Natural killer cell treated with Interleukin-12 subunit alpha and Interleukin-12 subunit beta and Interleukin-15 and Interleukin-18, amount 100 ng/mL, for 72 hours (primary cell): ENCODE measurements around the gene GALNT18. TPM values are rescaled to one million over a fixed set of nuclear protein-coding genes. Genes with fewer than 3 reads are reported as not detected.

ENCODE experiments used
- ATAC-seq, 2 donors: fragments of 150-1000 bp; cut with Tn5 transposase in 1 of 2; sonication (Bioruptor Pico), chemical (Tn5 transposase) in 1 of 2; 2 replicates each; pipeline ENCODE4 v1.10.0; 2021
- DNase-seq: peaks from one replicate; pipeline ENCODE4 v3.0.0; 2022; ENCODE audit warnings: low spot score
- H3K27ac Mint-ChIP-seq, 2 donors: 1 replicate in 1 of 2; 2 replicates in 1 of 2; pipeline ENCODE4 v1.8.0; 2022; ENCODE audit warnings: mixed read lengths in 2 of 2, mild to moderate bottlenecking in 1 of 2, moderate library complexity in 1 of 2
- H3K27me3 Mint-ChIP-seq, 2 donors: 1 replicate in 1 of 2; 2 replicates in 1 of 2; pipeline ENCODE4 v1.8.0; 2022; ENCODE audit warnings: mixed read lengths in 2 of 2
- H3K36me3 Mint-ChIP-seq: one replicate; pipeline ENCODE4 v1.8.0; 2022; ENCODE audit warnings: mixed read lengths
- H3K4me1 Mint-ChIP-seq, 2 donors: 1 replicate in 1 of 2; 2 replicates in 1 of 2; pipeline ENCODE4 v1.8.0; 2022; ENCODE audit warnings: low read depth in 2 of 2, mixed read lengths in 2 of 2, mild to moderate bottlenecking in 1 of 2
- H3K4me3 Mint-ChIP-seq: one replicate; pipeline ENCODE4 v1.8.0; 2022; ENCODE audit warnings: mixed read lengths
- H3K9me3 Mint-ChIP-seq: 2 replicates; pipeline ENCODE4 v1.8.0; 2022; ENCODE audit warnings: mixed read lengths
- total RNA-seq, 2 donors: library from RNA; stranded (reverse); gene quantifications; one replicate each; pipeline ENCODE4 v1.2.3, GENCODE V29; 2022

The GALNT18 gene
- total RNA-seq, 2 donors from 2014 or later, result 0.29 to 0.73 TPM

GRCh38 chr11:11513422-11513821, 108.4 kb downstream of the GALNT18 start:
- no peak overlapping the region for H3K27ac Mint-ChIP-seq
- DNase-seq, result no peak
- H3K9me3 Mint-ChIP-seq, result no peaks in the 10 kb centered on the region
- peaks cover 0 to 2% of the 10 kb centered on the region in 2 donors for H3K27me3 Mint-ChIP-seq
- no peak overlapping the region for H3K4me3 Mint-ChIP-seq
- no peaks in the 10 kb centered on the region for H3K36me3 Mint-ChIP-seq
- H3K4me1 Mint-ChIP-seq, result no peaks in the 10 kb centered on the region
- ATAC-seq, result no peak

GRCh38 chr11:11512929-11513328, 108.9 kb downstream of the GALNT18 start:
- ATAC-seq, result no peak
- no peak overlapping the region for H3K27ac Mint-ChIP-seq
- H3K36me3 Mint-ChIP-seq, result no peaks in the 10 kb centered on the region
- H3K9me3 Mint-ChIP-seq, result no peaks in the 10 kb centered on the region
- H3K4me3 Mint-ChIP-seq, result no peak overlapping the region
- peaks cover 2 to 5% of the 10 kb centered on the region in 2 donors for H3K27me3 Mint-ChIP-seq
- no peak for DNase-seq
- no peaks in the 10 kb centered on the region for H3K4me1 Mint-ChIP-seq

- H3K4me3 Mint-ChIP-seq, result no peak overlapping the region
- H3K27ac Mint-ChIP-seq, result no peak overlapping the region
- no peaks in the 10 kb centered on the region for H3K36me3 Mint-ChIP-seq
- no peaks in the 10 kb centered on the region for H3K9me3 Mint-ChIP-seq
- ATAC-seq (no peak), DNase-seq (no peak)
- no peaks in the 10 kb centered on the region for H3K4me1 Mint-ChIP-seq
- peaks cover 5 to 6% of the 10 kb centered on the region in 2 donors for H3K27me3 Mint-ChIP-seq
Observed at GRCh38 chr11:11512502-11512901, 109.3 kb downstream of the GALNT18 start.

- Mint-ChIP-seq H3K36me3 (no peaks in the 10 kb centered on the region), H3K27ac (no peak overlapping the region), H3K27me3 (peaks cover 5 to 11% of the 10 kb centered on the region in 2 donors), H3K4me3 (no peak overlapping the region), H3K4me1 (no peaks in the 10 kb centered on the region), H3K9me3 (no peaks in the 10 kb centered on the region)
- ATAC-seq, result no peak
- DNase-seq, result no peak
Observed at GRCh38 chr11:11512090-11512489, 109.7 kb downstream of the GALNT18 start.

GRCh38 chr11:11510939-11511338, 110.9 kb downstream of the GALNT18 start:
- Mint-ChIP-seq H3K4me3 (no peak overlapping the region), H3K27ac (no peak overlapping the region), H3K27me3 (peaks cover 5 to 11% of the 10 kb centered on the region in 2 donors), H3K36me3 (no peaks in the 10 kb centered on the region), H3K9me3 (no peaks in the 10 kb centered on the region), H3K4me1 (no peaks in the 10 kb centered on the region)
- DNase-seq (no peak), ATAC-seq (no peak)

- Mint-ChIP-seq H3K4me3 (no peak overlapping the region), H3K27me3 (peaks cover 5 to 11% of the 10 kb centered on the region in 2 donors), H3K9me3 (no peaks in the 10 kb centered on the region), H3K27ac (no peak overlapping the region), H3K36me3 (no peaks in the 10 kb centered on the region), H3K4me1 (no peaks in the 10 kb centered on the region)
- DNase-seq (no peak), ATAC-seq (no peak)
Observed at GRCh38 chr11:11505692-11506091, 116.1 kb downstream of the GALNT18 start.

- no peak for ATAC-seq
- Mint-ChIP-seq H3K27me3 (peaks cover 5 to 11% of the 10 kb centered on the region in 2 donors), H3K4me3 (no peak overlapping the region), H3K27ac (no peak overlapping the region), H3K36me3 (no peaks in the 10 kb centered on the region), H3K9me3 (no peaks in the 10 kb centered on the region), H3K4me1 (no peaks in the 10 kb centered on the region)
- DNase-seq, result no peak
Observed at GRCh38 chr11:11505190-11505589, 116.6 kb downstream of the GALNT18 start.

- no peak overlapping the region for H3K4me3 Mint-ChIP-seq
- no peaks in the 10 kb centered on the region for H3K9me3 Mint-ChIP-seq
- DNase-seq, result no peak
- H3K4me1 Mint-ChIP-seq, result no peaks in the 10 kb centered on the region
- H3K27ac Mint-ChIP-seq, result no peak overlapping the region
- no peaks in the 10 kb centered on the region for H3K36me3 Mint-ChIP-seq
- peaks cover 11 to 16% of the 10 kb centered on the region in 2 donors for H3K27me3 Mint-ChIP-seq
- ATAC-seq, result no peak
Observed at GRCh38 chr11:11504071-11504470, 117.7 kb downstream of the GALNT18 start.

GRCh38 chr11:11502263-11502861, 119.4 kb downstream of the GALNT18 start:
- Mint-ChIP-seq H3K4me3 (no peak overlapping the region), H3K9me3 (no peaks in the 10 kb centered on the region), H3K4me1 (no peaks in the 10 kb centered on the region), H3K27me3 (peaks cover 6 to 8% of the 10 kb centered on the region in 2 donors), H3K27ac (no peak overlapping the region), H3K36me3 (no peaks in the 10 kb centered on the region)
- ATAC-seq (no peak), DNase-seq (no peak)

- DNase-seq, result no peak
- no peak overlapping the region for H3K27ac Mint-ChIP-seq
- peaks cover 5 to 6% of the 10 kb centered on the region in 2 donors for H3K27me3 Mint-ChIP-seq
- H3K4me1 Mint-ChIP-seq, result no peaks in the 10 kb centered on the region
- no peaks in the 10 kb centered on the region for H3K36me3 Mint-ChIP-seq
- no peak for ATAC-seq
- no peaks in the 10 kb centered on the region for H3K9me3 Mint-ChIP-seq
- no peak overlapping the region for H3K4me3 Mint-ChIP-seq
Observed at GRCh38 chr11:11501546-11502262, 120.1 kb downstream of the GALNT18 start.

- H3K27ac Mint-ChIP-seq, result no peak overlapping the region
- H3K4me1 Mint-ChIP-seq, result no peaks in the 10 kb centered on the region
- DNase-seq, result no peak
- no peak overlapping the region for H3K4me3 Mint-ChIP-seq
- peaks cover 5 to 6% of the 10 kb centered on the region in 2 donors for H3K27me3 Mint-ChIP-seq
- no peaks in the 10 kb centered on the region for H3K36me3 Mint-ChIP-seq
- H3K9me3 Mint-ChIP-seq, result no peaks in the 10 kb centered on the region
- no peak for ATAC-seq
Observed at GRCh38 chr11:11500744-11501487, 120.9 kb downstream of the GALNT18 start.

- Mint-ChIP-seq H3K27ac (no peak overlapping the region), H3K36me3 (no peaks in the 10 kb centered on the region), H3K4me3 (no peak overlapping the region), H3K9me3 (no peaks in the 10 kb centered on the region), H3K27me3 (peaks cover 13 to 18% of the 10 kb centered on the region in 2 donors), H3K4me1 (no peaks in the 10 kb centered on the region)
- peak; percentile 11 to 34 for ATAC-seq
- DNase-seq, result no peak
Observed at GRCh38 chr11:11499300-11499699, 122.5 kb downstream of the GALNT18 start.

GRCh38 chr11:11498195-11498594, 123.6 kb downstream of the GALNT18 start:
- no peak for ATAC-seq
- Mint-ChIP-seq H3K27me3 (peaks cover 15 to 18% of the 10 kb centered on the region in 2 donors), H3K4me3 (no peak overlapping the region), H3K36me3 (no peaks in the 10 kb centered on the region), H3K9me3 (no peaks in the 10 kb centered on the region), H3K4me1 (no peaks in the 10 kb centered on the region), H3K27ac (no peak overlapping the region)
- no peak for DNase-seq

- no peak overlapping the region for H3K27ac Mint-ChIP-seq
- no peaks in the 10 kb centered on the region for H3K4me1 Mint-ChIP-seq
- DNase-seq (no peak), ATAC-seq (no peak)
- no peaks in the 10 kb centered on the region for H3K9me3 Mint-ChIP-seq
- H3K4me3 Mint-ChIP-seq, result no peak overlapping the region
- peaks cover 15 to 18% of the 10 kb centered on the region in 2 donors for H3K27me3 Mint-ChIP-seq
- no peaks in the 10 kb centered on the region for H3K36me3 Mint-ChIP-seq
Observed at GRCh38 chr11:11496879-11497278, 124.9 kb downstream of the GALNT18 start.
